Measurements from ENCODE around the gene NCS1. TPM values are rescaled to one million over a fixed set of nuclear protein-coding genes. Genes with fewer than 3 reads are reported as not detected.

The NCS1 gene
- total and polyA plus RNA-seq, 2 of the 8 experiments (the other 6 are each of a cell fraction or from before 2014, with no cell fraction given): 34.7 to 47.6 TPM

GRCh38 chr9:130213911-130214761, 41.9 kb downstream of the NCS1 start:
- Histone ChIP-seq H3K4me2 (ENCODE audit: insufficient read depth in 1 of 2, low read depth in 2 of 2, low read length in 2 of 2) (no peak overlapping the region), H4K91ac (replicated peaks; ENCODE audit: insufficient read length, low read length) (peak overlapping the region; percentile 83), H2BK5ac (ENCODE audit: low read depth, low read length) (no peak overlapping the region), H3K4me1 (replicated peaks in 1 of 4; ENCODE audit: control insufficient read depth in 3 of 4, insufficient read depth in 4 of 4, low read length in 3 of 4) (peaks cover 0 to 18% (median 8%) of the 10 kb centered on the region in 4 experiments; a peak in 6 of 7 replicates), H3K23ac (ENCODE audit: insufficient read length) (no peak overlapping the region), H3K18ac (ENCODE audit: extremely low read depth, low read length) (no peak overlapping the region), H2BK20ac (ENCODE audit: low read length) (no peak overlapping the region), H2BK15ac (ENCODE audit: low read length) (no peak overlapping the region), H2BK12ac (ENCODE audit: low read depth, low read length) (peak overlapping the region; percentile 55; the same call in 1 of the 2 replicates), H2AK5ac (ENCODE audit: low read depth, low read length) (no peak overlapping the region), H4K20me1 (replicated peaks in 1 of 2; ENCODE audit: control insufficient read depth in 1 of 2, insufficient read depth in 2 of 2, low read length in 2 of 2) (peaks cover 0 to 5% of the 10 kb centered on the region in 2 experiments), H3K9ac (replicated peaks in 1 of 4; ENCODE audit: extremely low read depth in 1 of 4, low read depth in 3 of 4, low read length in 3 of 4) (no peak overlapping the region; a peak in 2 of 7 replicates), H3K27ac (ENCODE audit: low read depth, low read length) (0 out of 2 replicates have a peak overlapping the region, but pooled peaks have one; percentile 17), H3K79me2 (ENCODE audit: control insufficient read depth in 1 of 2, insufficient read depth in 2 of 2, low read length in 2 of 2) (no peaks in the 10 kb centered on the region; a peak in 1 of 4 replicates), H3K23me2 (ENCODE audit: low read depth, low read length) (no peaks in the 10 kb centered on the region), H3K36me3 (ENCODE audit: control insufficient read depth in 2 of 4, insufficient read depth in 4 of 4, low read length in 3 of 4) (peaks cover 0 to 7% (median 2%) of the 10 kb centered on the region in 4 experiments; a peak in 4 of 8 replicates), H3K79me1 (ENCODE audit: low read depth, low read length) (peaks cover 7% of the 10 kb centered on the region; the same call in 1 of the 2 replicates), H3K56ac (replicated peaks; ENCODE audit: insufficient read length, low read depth, low read length) (no peak overlapping the region), H3K9me3 (ENCODE audit: insufficient read depth in 2 of 2, low read depth in 1 of 2, low read length in 1 of 2) (no peaks in the 10 kb centered on the region), H2AFZ (ENCODE audit: low read length) (no peak overlapping the region), H3K4me3 (ENCODE audit: extremely low read depth in 1 of 4, insufficient read depth in 2 of 4, low read depth in 3 of 4, low read length in 4 of 4) (no peak overlapping the region), H3K4ac (replicated peaks; ENCODE audit: insufficient read length, low read depth, low read length) (no peak overlapping the region), H2BK120ac (replicated peaks; ENCODE audit: low read depth, low read length) (no peak overlapping the region), H3K14ac (ENCODE audit: insufficient read length) (no peak overlapping the region), H3K27me3 (replicated peaks in 1 of 4; ENCODE audit: control insufficient read depth in 3 of 4, extremely low read depth in 1 of 4, insufficient read depth in 3 of 4, low read length in 3 of 4) (no peaks in the 10 kb centered on the region), H4K5ac (ENCODE audit: insufficient read length, low read depth, low read length) (peak overlapping the region; percentile 44), H4K8ac (ENCODE audit: extremely low read depth, insufficient read depth, low read length) (no peak overlapping the region; the same call in 1 of the 2 replicates)
- 71% methylated on average over 18 of the region's 19 CpGs; no CpG with 5 or more reads in 1 of the 2 experiments for WGBS, 2 experiments (ENCODE audit: extremely low coverage in 1 of 2, insufficient coverage in 1 of 2, insufficient read length in 1 of 2, insufficient replicate concordance in 2 of 2, low coverage in 1 of 2, low lambda C conversion rate in 2 of 2, missing lambda C conversion rate in 1 of 2)
- ChIA-PET POLR2A (ENCODE audit: partially characterized antibody) (interaction anchor here (1.1 kb wide), 1 partner anchor 51 kb away, joined by 3 read pairs; the partner anchor contains the start of gene HMCN2), CTCF (ENCODE audit: partially characterized antibody) (interaction anchor here (0.7 kb wide), 1 partner anchor 10 kb away, joined by 3 read pairs; no protein-coding TSS in a partner anchor)
- FAIRE-seq (peak; percentile 63), DNase-seq (ENCODE audit: low read depth in 1 of 2, low spot score in 2 of 2) (no peak)
- TF ChIP-seq SP4 (IDR thresholded peaks at IDR 0.05; ENCODE audit: low read length) (no peak), HDAC2 (IDR thresholded peaks at IDR 0.05; ENCODE audit: borderline replicate concordance in 1 of 2, low read depth in 2 of 2, low read length in 2 of 2) (no peak), RNF2 (IDR thresholded peaks at IDR 0.05; ENCODE audit: borderline replicate concordance, low read depth, low read length, missing control alignments, poor library complexity, severe bottlenecking) (no peak), SUZ12 (IDR thresholded peaks at IDR 0.05; ENCODE audit: low read length) (no peak), RXRA (IDR thresholded peaks at IDR 0.05; ENCODE audit: insufficient read depth, low read depth, low read length) (no peak), SIX5 (IDR thresholded peaks at IDR 0.05; ENCODE audit: low read depth, low read length) (no peak), EZH2 (IDR thresholded peaks at IDR 0.05; ENCODE audit: low read depth, low read length, severe bottlenecking) (no peak), TAF7 (optimal IDR thresholded peaks at IDR 0.05; ENCODE audit: borderline replicate concordance, low read depth, low read length) (no peak), POLR2AphosphoS5 (IDR thresholded peaks at IDR 0.05; ENCODE audit: low read depth, low read length) (no peak)

Measured in H1 (cell line).